PC-3 (cell line): ENCODE data around the gene FGD5.

ENCODE experiments used
- CTCF ChIP-seq: fragments of 300-600 bp; sonication (generic); conservative IDR thresholded peaks from 2 replicates; pipeline ENCODE4 v1.5.1; 2017; ENCODE audit warnings: antibody characterized with exemption, low read depth, mild to moderate bottlenecking, low read length
- EZH2 ChIP-seq: fragments of 300-600 bp; sonication (generic); IDR thresholded peaks from one replicate; pipeline ENCODE4 v1.6.1; 2017; ENCODE audit warnings: antibody characterized with exemption, mild to moderate bottlenecking, low read length; ENCODE audit not compliant: unreplicated experiment
- EZH2phosphoT487 ChIP-seq: fragments of 300-600 bp; sonication (generic); IDR thresholded peaks from 2 replicates; pipeline ENCODE4 v1.6.1; 2018; ENCODE audit warnings: mild to moderate bottlenecking, antibody characterized with exemption, low read length, borderline replicate concordance

GRCh38 chr3:14791343-14791945 lies 27.3 kb upstream of the FGD5 start:
- TF ChIP-seq CTCF (peak; percentile 92), EZH2 (no peak), EZH2phosphoT487 (no peak)
